Ovary (tissue), 3 donors: ENCODE measurements around the gene FZD2.

Experiments
- EP300 ChIP-seq: sonication (generic); formaldehyde crosslinking; IDR thresholded peaks from one replicate; pipeline ENCODE4 v1.6.1; 2017; ENCODE audit warnings: antibody characterized with exemption
- POLR2A ChIP-seq: fragments of 450-650 bp; IDR thresholded peaks from one replicate; pipeline ENCODE4 v1.6.1; 2017; ENCODE audit warnings: antibody characterized with exemption, mild to moderate bottlenecking, moderate library complexity
- TF ChIP-seq, protein P1 (sequence below), 3 donors: fragments of 450-650 bp in 2 of 3; fragments of 200-600 bp in 1 of 3; IDR thresholded peaks; one replicate each; pipeline versions ENCODE4 v1.5.1 to v1.8.0; 2016 to 2022; ENCODE audit warnings: antibody characterized with exemption in 3 of 3, mild to moderate bottlenecking in 1 of 3
- donor health status: DM: no; HTN: no; CAD: no.

DNA sequence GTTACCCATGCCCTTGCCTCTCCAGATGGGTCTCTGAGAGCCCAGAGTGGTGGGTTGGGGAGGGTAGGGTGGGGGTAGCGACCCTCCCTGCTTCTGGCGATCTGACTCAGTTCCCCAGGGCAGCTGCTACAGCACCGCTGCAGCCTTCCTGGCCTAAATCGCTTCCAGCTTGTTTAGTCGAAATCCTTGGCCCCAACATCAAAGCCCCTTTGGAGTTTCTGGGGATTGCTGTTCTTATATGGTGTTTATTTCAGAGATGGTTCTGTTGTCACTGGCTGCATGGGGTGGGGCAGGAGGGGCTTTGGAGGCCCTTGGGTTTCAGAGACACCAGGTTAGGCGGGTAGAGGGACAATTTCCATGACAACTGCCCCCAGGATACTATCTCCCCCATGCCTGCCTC lies 35.9 kb downstream of the FZD2 start:
- TF ChIP-seq, protein P1, sequence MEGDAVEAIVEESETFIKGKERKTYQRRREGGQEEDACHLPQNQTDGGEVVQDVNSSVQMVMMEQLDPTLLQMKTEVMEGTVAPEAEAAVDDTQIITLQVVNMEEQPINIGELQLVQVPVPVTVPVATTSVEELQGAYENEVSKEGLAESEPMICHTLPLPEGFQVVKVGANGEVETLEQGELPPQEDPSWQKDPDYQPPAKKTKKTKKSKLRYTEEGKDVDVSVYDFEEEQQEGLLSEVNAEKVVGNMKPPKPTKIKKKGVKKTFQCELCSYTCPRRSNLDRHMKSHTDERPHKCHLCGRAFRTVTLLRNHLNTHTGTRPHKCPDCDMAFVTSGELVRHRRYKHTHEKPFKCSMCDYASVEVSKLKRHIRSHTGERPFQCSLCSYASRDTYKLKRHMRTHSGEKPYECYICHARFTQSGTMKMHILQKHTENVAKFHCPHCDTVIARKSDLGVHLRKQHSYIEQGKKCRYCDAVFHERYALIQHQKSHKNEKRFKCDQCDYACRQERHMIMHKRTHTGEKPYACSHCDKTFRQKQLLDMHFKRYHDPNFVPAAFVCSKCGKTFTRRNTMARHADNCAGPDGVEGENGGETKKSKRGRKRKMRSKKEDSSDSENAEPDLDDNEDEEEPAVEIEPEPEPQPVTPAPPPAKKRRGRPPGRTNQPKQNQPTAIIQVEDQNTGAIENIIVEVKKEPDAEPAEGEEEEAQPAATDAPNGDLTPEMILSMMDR (IDR thresholded peaks at IDR 0.05) = no peak
- TF ChIP-seq POLR2A (no peak), EP300 (no peak)
